HG03520 (cell line): ENCODE data around the gene TOGARAM2.
A peak's percentile ranks its signal among the peaks of the same experiment; 100 is the strongest.

ENCODE experiments used
- ATAC-seq: cut with Tn5 transposase; IDR thresholded peaks from one replicate; pipeline ENCODE4 v1.9.1; 2021; ENCODE audit warnings: mild to moderate bottlenecking, moderate library complexity; ENCODE audit not compliant: unreplicated experiment

TOGARAM2 gene

GRCh38 chr2:28981016-28981441 lies at the start of gene TOGARAM2:
TSS of gene TOGARAM2 (plus strand) at chr2:28981298. CDS start at chr2:28994835, 13,537 bp downstream.
- no peak for ATAC-seq

- ATAC-seq: no peak
Observed at GRCh38 chr2:28934769-28935168, 46.3 kb upstream of the TOGARAM2 start.

- ATAC-seq: no peak
Observed at GRCh38 chr2:28941008-28941407, 40.1 kb upstream of the TOGARAM2 start.

- no peak for ATAC-seq
Observed at GRCh38 chr2:28944535-28945248, 36.4 kb upstream of the TOGARAM2 start.

- no peak for ATAC-seq
Observed at GRCh38 chr2:28948160-28948559, 32.9 kb upstream of the TOGARAM2 start.

- ATAC-seq: no peak
Observed at GRCh38 chr2:28949190-28949589, 31.9 kb upstream of the TOGARAM2 start.

- no peak for ATAC-seq
Observed at GRCh38 chr2:28949617-28950305, 31.3 kb upstream of the TOGARAM2 start.

- ATAC-seq: no peak
Observed at GRCh38 chr2:28950941-28951630, 30.0 kb upstream of the TOGARAM2 start.

GRCh38 chr2:28951910-28952835 lies 28.9 kb upstream of the TOGARAM2 start:
- ATAC-seq: no peak

GRCh38 chr2:28952836-28953211 lies 28.3 kb upstream of the TOGARAM2 start:
- no peak for ATAC-seq

- no peak for ATAC-seq
Observed at GRCh38 chr2:28955467-28955866, 25.6 kb upstream of the TOGARAM2 start.

- peak; percentile 50 for ATAC-seq
Observed at GRCh38 chr2:28956415-28956826, 24.7 kb upstream of the TOGARAM2 start.

GRCh38 chr2:28956890-28957289 lies 24.2 kb upstream of the TOGARAM2 start:
- no peak for ATAC-seq

- ATAC-seq: no peak
Observed at GRCh38 chr2:28958689-28959088, 22.4 kb upstream of the TOGARAM2 start.

- no peak for ATAC-seq
Observed at GRCh38 chr2:28960401-28960800, 20.7 kb upstream of the TOGARAM2 start.

- ATAC-seq: no peak
Observed at GRCh38 chr2:28962505-28962904, 18.6 kb upstream of the TOGARAM2 start.

- ATAC-seq: no peak
Observed at GRCh38 chr2:28970464-28971160, 10.5 kb upstream of the TOGARAM2 start.

GRCh38 chr2:28972778-28973335 lies 8.2 kb upstream of the TOGARAM2 start:
- no peak for ATAC-seq

- ATAC-seq: no peak
Observed at GRCh38 chr2:28974252-28974651, 6.8 kb upstream of the TOGARAM2 start.

GRCh38 chr2:28975671-28976070 lies 5.4 kb upstream of the TOGARAM2 start:
- ATAC-seq: no peak
